ENCODE data around the gene NID1. TPM values are rescaled to one million over a fixed set of nuclear protein-coding genes. Genes with fewer than 3 reads are reported as not detected.

NID1 gene
- polyA plus RNA-seq, 1 donor (not counting 4 experiments of a cell fraction or from before 2014, with no cell fraction given) = 1.8 TPM

GRCh38 chr1:236002025-236002390, 62.9 kb downstream of the NID1 start:
- FAIRE-seq (no peak), DNase-seq (ENCODE audit: low read depth, low spot score) (no peak)
- Histone ChIP-seq H3K4me3 (ENCODE audit: control insufficient read depth in 2 of 3, extremely low read depth in 1 of 3, insufficient read depth in 2 of 3, low read depth in 1 of 3, low read length in 3 of 3) (no peak overlapping the region), H2AFZ (ENCODE audit: control insufficient read depth, low read length) (no peak overlapping the region), H3K9me3 (ENCODE audit: control insufficient read depth, low read depth, low read length) (no peaks in the 10 kb centered on the region), H3K9me1 (ENCODE audit: control insufficient read depth, extremely low read depth, insufficient read depth, low read length) (no peaks in the 10 kb centered on the region), H4K20me1 (ENCODE audit: control insufficient read depth, extremely low read depth, insufficient read depth, low read length) (no peaks in the 10 kb centered on the region), H3K27ac (ENCODE audit: control insufficient read depth, insufficient read depth, low read length) (no peak overlapping the region), H3K27me3 (ENCODE audit: control insufficient read depth, extremely low read depth, insufficient read depth, low read length) (no peaks in the 10 kb centered on the region), H3K4me1 (ENCODE audit: control insufficient read depth, extremely low read depth, insufficient read depth, low read length) (peaks cover 26% of the 10 kb centered on the region), H3K4me2 (ENCODE audit: control insufficient read depth, extremely low read depth, insufficient read depth, low read depth, low read length) (no peak overlapping the region), H3K79me2 (ENCODE audit: control insufficient read depth, insufficient read depth, low read length) (no peaks in the 10 kb centered on the region), H3K9ac (ENCODE audit: control insufficient read depth, extremely low read depth, insufficient read depth, low read length) (no peak overlapping the region), H3K36me3 (ENCODE audit: control insufficient read depth in 2 of 2, extremely low read depth in 1 of 2, insufficient read depth in 2 of 2, low read length in 2 of 2) (no peaks in the 10 kb centered on the region)
- no peak for TF ChIP-seq CTCF (optimal IDR thresholded peaks at IDR 0.05 in 1 of 3, IDR thresholded peaks at IDR 0.05 in 1 of 3, conservative IDR thresholded peaks at IDR 0.05 in 1 of 3; ENCODE audit: extremely low read depth in 1 of 3, insufficient read depth in 2 of 3, low read length in 3 of 3)
- no peak for TF ChIP-seq EZH2 (IDR thresholded peaks at IDR 0.05; ENCODE audit: low read length)
- dilution Hi-C loops (cut with MboI; ENCODE audit: extremely low pct_ligation_motif_present, low sequenced_read_pairs) = no loop called here

- no peaks in the 10 kb centered on the region for H3K79me2 ChIP-seq (ENCODE audit: control insufficient read depth, insufficient read depth, low read length)
- DNase-seq (ENCODE audit: low read depth, low spot score) (no peak), FAIRE-seq (no peak)
- H3K4me3 ChIP-seq (ENCODE audit: control insufficient read depth in 2 of 3, extremely low read depth in 1 of 3, insufficient read depth in 2 of 3, low read depth in 1 of 3, low read length in 3 of 3) = no peak overlapping the region
- no peaks in the 10 kb centered on the region for H3K27me3 ChIP-seq (ENCODE audit: control insufficient read depth, extremely low read depth, insufficient read depth, low read length)
- no peak for TF ChIP-seq CTCF (optimal IDR thresholded peaks at IDR 0.05 in 1 of 3, IDR thresholded peaks at IDR 0.05 in 1 of 3, conservative IDR thresholded peaks at IDR 0.05 in 1 of 3; ENCODE audit: extremely low read depth in 1 of 3, insufficient read depth in 2 of 3, low read length in 3 of 3)
- no peak for TF ChIP-seq EZH2 (IDR thresholded peaks at IDR 0.05; ENCODE audit: low read length)
- H3K9ac ChIP-seq (ENCODE audit: control insufficient read depth, extremely low read depth, insufficient read depth, low read length) = no peak overlapping the region
- peaks cover 26% of the 10 kb centered on the region for H3K4me1 ChIP-seq (ENCODE audit: control insufficient read depth, extremely low read depth, insufficient read depth, low read length)
- no peaks in the 10 kb centered on the region for H3K9me3 ChIP-seq (ENCODE audit: control insufficient read depth, low read depth, low read length)
- no peak overlapping the region for H2AFZ ChIP-seq (ENCODE audit: control insufficient read depth, low read length)
- no peaks in the 10 kb centered on the region for H4K20me1 ChIP-seq (ENCODE audit: control insufficient read depth, extremely low read depth, insufficient read depth, low read length)
- H3K4me2 ChIP-seq (ENCODE audit: control insufficient read depth, extremely low read depth, insufficient read depth, low read depth, low read length) = no peak overlapping the region
- H3K9me1 ChIP-seq (ENCODE audit: control insufficient read depth, extremely low read depth, insufficient read depth, low read length) = no peaks in the 10 kb centered on the region
- dilution Hi-C loops (cut with MboI; ENCODE audit: extremely low pct_ligation_motif_present, low sequenced_read_pairs) = no loop called here
- no peaks in the 10 kb centered on the region for H3K36me3 ChIP-seq (ENCODE audit: control insufficient read depth in 2 of 2, extremely low read depth in 1 of 2, insufficient read depth in 2 of 2, low read length in 2 of 2)
- H3K27ac ChIP-seq (ENCODE audit: control insufficient read depth, insufficient read depth, low read length) = no peak overlapping the region
Observed at GRCh38 chr1:236000781-236001180, 64.1 kb downstream of the NID1 start.

Measured in keratinocyte (primary cell).